H1 (cell line): ENCODE results near the gene ESCO1. TPM values are rescaled to one million over a fixed set of nuclear protein-coding genes. Genes with fewer than 3 reads are reported as not detected.

Experiments
- CTCF ChIA-PET: fragments of 300-600 bp; sonication (Branson Sonifier 250); formaldehyde crosslinking; loops from one replicate; lab custom pipeline; 2021; ENCODE audit not compliant: partially characterized antibody; lab: Charles Lee
- POLR2A ChIA-PET: fragments of 300-600 bp; sonication (Branson Sonifier 250); formaldehyde crosslinking; loops from one replicate; lab custom pipeline; 2021; ENCODE audit warnings: inconsistent platforms; ENCODE audit not compliant: partially characterized antibody; lab: Charles Lee
- DNase-seq, 2 experiments: peaks; one replicate each; pipeline versions ENCODE4 v3.0.0 to v3.0.0-alpha.2; 2010 to 2022; ENCODE audit warnings: low spot score in 2 of 2, low read depth in 1 of 2, mixed read lengths in 1 of 2
- FAIRE-seq: peaks from 2 replicates; lab custom pipeline; 2011; peaks lifted over from hg19 to GRCh38; lab: Jason Lieb, UNC
- H2AFZ ChIP-seq: 2 replicates; pipeline ENCODE4 v1.8.1; 2012; ENCODE audit warnings: low read length, inconsistent platforms
- H2AK5ac ChIP-seq: 2 replicates; pipeline ENCODE4 v1.6.1; 2013; ENCODE audit warnings: low read depth, low read length
- H2BK120ac ChIP-seq: replicated peaks from 2 replicates; pipeline ENCODE3; 2013; ENCODE audit warnings: low read depth, low read length, inconsistent platforms
- H2BK12ac ChIP-seq: 2 replicates; pipeline ENCODE4 v1.6.1; 2013; ENCODE audit warnings: low read depth, low read length
- H2BK15ac ChIP-seq: 2 replicates; pipeline ENCODE4 v1.6.1; 2013; ENCODE audit warnings: low read length
- H2BK20ac ChIP-seq: 2 replicates; pipeline ENCODE4 v1.6.1; 2013; ENCODE audit warnings: low read length
- H2BK5ac ChIP-seq: 2 replicates; pipeline ENCODE4 v1.6.1; 2013; ENCODE audit warnings: low read depth, low read length
- H3K14ac ChIP-seq: 2 replicates; pipeline ENCODE4 v1.6.1; 2013; ENCODE audit warnings: inconsistent platforms; ENCODE audit not compliant: insufficient read length
- H3K18ac ChIP-seq: 2 replicates; pipeline ENCODE4 v1.6.1; 2013; ENCODE audit warnings: low read length; ENCODE audit errors: extremely low read depth
- H3K23ac ChIP-seq: 2 replicates; pipeline ENCODE4 v1.6.1; 2013; ENCODE audit warnings: inconsistent platforms; ENCODE audit not compliant: insufficient read length
- H3K23me2 ChIP-seq: 2 replicates; pipeline ENCODE4 v1.6.1; 2013; ENCODE audit warnings: low read depth, low read length
- H3K27ac ChIP-seq: 2 replicates; pipeline ENCODE4 v1.6.1; 2011; ENCODE audit warnings: low read depth, low read length, inconsistent platforms
- H3K27me3 ChIP-seq, 4 experiments: replicated peaks in 1 of 4; 1 replicate in 1 of 4; 2 replicates in 3 of 4; pipeline versions ENCODE4 v1.6.1 to v1.8.1; 2011 to 2013; ENCODE audit warnings: low read length in 3 of 4, mild to moderate bottlenecking in 3 of 4, inconsistent platforms in 2 of 4, mixed read lengths in 2 of 4, moderate library complexity in 1 of 4; ENCODE audit not compliant: control insufficient read depth in 3 of 4, insufficient read depth in 3 of 4; ENCODE audit errors: extremely low read depth in 1 of 4
- H3K36me3 ChIP-seq, 4 experiments: 2 replicates each; pipeline versions ENCODE4 v1.6.1 to v1.8.1; 2011 to 2013; ENCODE audit warnings: mild to moderate bottlenecking in 4 of 4, low read length in 3 of 4, moderate library complexity in 2 of 4, control low read depth in 1 of 4, inconsistent platforms in 1 of 4; ENCODE audit not compliant: insufficient read depth in 4 of 4, control insufficient read depth in 2 of 4
- H3K4ac ChIP-seq: replicated peaks from 2 replicates; pipeline ENCODE3; 2013; ENCODE audit warnings: low read length, low read depth, mixed read lengths, inconsistent platforms; ENCODE audit not compliant: insufficient read length
- H3K4me1 ChIP-seq, 4 experiments: replicated peaks in 1 of 4; 1 replicate in 1 of 4; 2 replicates in 3 of 4; pipeline versions ENCODE4 v1.6.1 to v1.8.1; 2011 to 2013; ENCODE audit warnings: low read length in 3 of 4, inconsistent platforms in 2 of 4, mixed read lengths in 1 of 4; ENCODE audit not compliant: insufficient read depth in 4 of 4, control insufficient read depth in 3 of 4
- H3K4me2 ChIP-seq, 2 experiments: 2 replicates each; pipeline versions ENCODE4 v1.6.1 to v1.8.1; 2011 to 2013; ENCODE audit warnings: low read depth in 2 of 2, low read length in 2 of 2, control low read depth in 1 of 2, inconsistent platforms in 1 of 2, mild to moderate bottlenecking in 1 of 2; ENCODE audit not compliant: insufficient read depth in 1 of 2
- H3K4me3 ChIP-seq, 4 experiments: fragments of 200-600, 300-600 bp in 1 of 4; sonication (generic), shearing (Covaris generic), sonication (Bioruptor Twin) in 1 of 4; 2 replicates each; pipeline versions ENCODE4 v1.5.1 to v1.8.1; 2011 to 2016; ENCODE audit warnings: low read length in 4 of 4, low read depth in 3 of 4, control low read depth in 2 of 4, inconsistent platforms in 2 of 4, mild to moderate bottlenecking in 2 of 4, mixed read lengths in 1 of 4, moderate library complexity in 1 of 4; ENCODE audit not compliant: insufficient read depth in 2 of 4; ENCODE audit errors: extremely low read depth in 1 of 4
- H3K56ac ChIP-seq: replicated peaks from 2 replicates; pipeline ENCODE3; 2013; ENCODE audit warnings: low read depth, mild to moderate bottlenecking, mixed read lengths, low read length, inconsistent platforms; ENCODE audit not compliant: insufficient read length
- H3K79me1 ChIP-seq: 2 replicates; pipeline ENCODE4 v1.6.1; 2013; ENCODE audit warnings: low read depth, low read length, control low read depth
- H3K79me2 ChIP-seq, 2 experiments: 2 replicates each; pipeline versions ENCODE4 v1.6.1 to v1.8.1; 2012 to 2013; ENCODE audit warnings: low read length in 2 of 2, mild to moderate bottlenecking in 2 of 2, inconsistent platforms in 1 of 2; ENCODE audit not compliant: insufficient read depth in 2 of 2, control insufficient read depth in 1 of 2
- H3K9ac ChIP-seq, 4 experiments: replicated peaks in 1 of 4; 1 replicate in 1 of 4; 2 replicates in 3 of 4; pipeline versions ENCODE4 v1.6.1 to v1.8.1; 2011 to 2013; ENCODE audit warnings: low read depth in 3 of 4, low read length in 3 of 4, control low read depth in 2 of 4, mild to moderate bottlenecking in 2 of 4, moderate library complexity in 2 of 4, inconsistent platforms in 1 of 4; ENCODE audit errors: extremely low read depth in 1 of 4
- H3K9me3 ChIP-seq, 2 experiments: 2 replicates each; pipeline versions ENCODE4 v1.6.1 to v1.8.1; 2012 to 2013; ENCODE audit warnings: mild to moderate bottlenecking in 2 of 2, moderate library complexity in 2 of 2, control low read depth in 1 of 2, inconsistent platforms in 1 of 2, low read depth in 1 of 2, low read length in 1 of 2, mixed read lengths in 1 of 2; ENCODE audit not compliant: insufficient read depth in 2 of 2
- H4K20me1 ChIP-seq, 2 experiments: replicated peaks in 1 of 2; 2 replicates each; pipeline versions ENCODE3 to v1.8.1; 2011 to 2013; ENCODE audit warnings: inconsistent platforms in 2 of 2, low read length in 2 of 2, mild to moderate bottlenecking in 1 of 2; ENCODE audit not compliant: insufficient read depth in 2 of 2, control insufficient read depth in 1 of 2
- H4K5ac ChIP-seq: 2 replicates; pipeline ENCODE4 v1.6.1; 2013; ENCODE audit warnings: low read length, low read depth, mixed read lengths, inconsistent platforms; ENCODE audit not compliant: insufficient read length
- H4K8ac ChIP-seq: 2 replicates; pipeline ENCODE4 v1.8.0; 2013; ENCODE audit warnings: mild to moderate bottlenecking, moderate library complexity, low read length, inconsistent platforms; ENCODE audit not compliant: insufficient read depth; ENCODE audit errors: extremely low read depth
- H4K91ac ChIP-seq: replicated peaks from 2 replicates; pipeline ENCODE3; 2013; ENCODE audit warnings: low read length, mixed read lengths, inconsistent platforms; ENCODE audit not compliant: insufficient read length
- CBX8 ChIP-seq: fragments of 300-800, 300-1000 bp; sonication (generic); IDR thresholded peaks from 2 replicates; pipeline ENCODE4 v1.7.1; 2016; ENCODE audit warnings: low read depth, low read length, borderline replicate concordance
- CHD1 ChIP-seq: IDR thresholded peaks from 2 replicates; pipeline ENCODE4 v1.6.1; 2012; ENCODE audit warnings: low read depth, low read length, improper control_type of control experiment
- CTCF ChIP-seq, 3 experiments: IDR thresholded peaks; 1 replicate in 2 of 3; 2 replicates in 1 of 3; pipeline versions ENCODE4 v1.5.1 to v1.6.1; 2011; ENCODE audit warnings: low read length in 3 of 3, mild to moderate bottlenecking in 3 of 3, inconsistent platforms in 2 of 3, low read depth in 1 of 3, moderate library complexity in 1 of 3; ENCODE audit not compliant: insufficient read depth in 1 of 3; ENCODE audit errors: control extremely low read depth in 1 of 3
- GABPA ChIP-seq: IDR thresholded peaks from 2 replicates; pipeline ENCODE4 v1.6.1; 2011; ENCODE audit warnings: mild to moderate bottlenecking, low read length, moderate library complexity, borderline replicate concordance; ENCODE audit not compliant: insufficient read depth
- KDM4A ChIP-seq: IDR thresholded peaks from one replicate; pipeline ENCODE4 v1.7.1; 2012; ENCODE audit warnings: low read depth, mild to moderate bottlenecking, moderate library complexity, low read length, inconsistent platforms; ENCODE audit not compliant: severe bottlenecking
- TBP ChIP-seq: IDR thresholded peaks from 2 replicates; pipeline ENCODE4 v1.6.1; 2011; ENCODE audit warnings: low read depth, low read length, improper control_type of control experiment
- YY1 ChIP-seq: IDR thresholded peaks from 2 replicates; pipeline ENCODE4 v1.6.1; 2011; ENCODE audit warnings: low read depth, mild to moderate bottlenecking, low read length
- WGBS, 2 experiments: shearing (Covaris generic) in 1 of 2; methylation state at CpG; one replicate each; pipeline versions ENCODE4 v1.1.6 to v1.1.7; 2013 to 2015; ENCODE audit warnings: low lambda C conversion rate in 2 of 2, mixed read lengths in 2 of 2, inconsistent platforms in 1 of 2, low coverage in 1 of 2, missing lambda C conversion rate in 1 of 2; ENCODE audit not compliant: insufficient replicate concordance in 2 of 2, insufficient coverage in 1 of 2, insufficient read length in 1 of 2; ENCODE audit errors: extremely low coverage in 1 of 2, missing lambda C conversion rate in 1 of 2; 5-methylcytosine and 5-hydroxymethylcytosine counted together
- polyA plus RNA-seq, 7 experiments: library from polyadenylated mRNA; depleted of rRNA in 3 of 7; stranded (reverse) in 5 of 7; unstranded in 2 of 7; fragments of >200 nt in 5 of 7; fragments of 200-250 nt in 2 of 7; gene quantifications; 1 replicate in 5 of 7; 2 replicates in 1 of 7; 4 replicates in 1 of 7; pipeline versions ENCODE4 v1.2.1 to v1.2.3, GENCODE V29; 2011 to 2013; ENCODE audit warnings: missing spikeins in 2 of 7, mixed read lengths in 2 of 7
- total RNA-seq: library from RNA; stranded (reverse); fragmentation: NEBNext Ultra II Directional; extraction: Animal tissue kit (Norgen Biotek cat#: 25700); gene quantifications from 2 replicates; pipeline ENCODE4 v1.2.1, GENCODE V29; 2021

The ESCO1 gene
- total and polyA plus RNA-seq, 2 of the 8 experiments (the other 6 are each of a cell fraction or from before 2014, with no cell fraction given): 5.8 to 48.3 TPM

DNA sequence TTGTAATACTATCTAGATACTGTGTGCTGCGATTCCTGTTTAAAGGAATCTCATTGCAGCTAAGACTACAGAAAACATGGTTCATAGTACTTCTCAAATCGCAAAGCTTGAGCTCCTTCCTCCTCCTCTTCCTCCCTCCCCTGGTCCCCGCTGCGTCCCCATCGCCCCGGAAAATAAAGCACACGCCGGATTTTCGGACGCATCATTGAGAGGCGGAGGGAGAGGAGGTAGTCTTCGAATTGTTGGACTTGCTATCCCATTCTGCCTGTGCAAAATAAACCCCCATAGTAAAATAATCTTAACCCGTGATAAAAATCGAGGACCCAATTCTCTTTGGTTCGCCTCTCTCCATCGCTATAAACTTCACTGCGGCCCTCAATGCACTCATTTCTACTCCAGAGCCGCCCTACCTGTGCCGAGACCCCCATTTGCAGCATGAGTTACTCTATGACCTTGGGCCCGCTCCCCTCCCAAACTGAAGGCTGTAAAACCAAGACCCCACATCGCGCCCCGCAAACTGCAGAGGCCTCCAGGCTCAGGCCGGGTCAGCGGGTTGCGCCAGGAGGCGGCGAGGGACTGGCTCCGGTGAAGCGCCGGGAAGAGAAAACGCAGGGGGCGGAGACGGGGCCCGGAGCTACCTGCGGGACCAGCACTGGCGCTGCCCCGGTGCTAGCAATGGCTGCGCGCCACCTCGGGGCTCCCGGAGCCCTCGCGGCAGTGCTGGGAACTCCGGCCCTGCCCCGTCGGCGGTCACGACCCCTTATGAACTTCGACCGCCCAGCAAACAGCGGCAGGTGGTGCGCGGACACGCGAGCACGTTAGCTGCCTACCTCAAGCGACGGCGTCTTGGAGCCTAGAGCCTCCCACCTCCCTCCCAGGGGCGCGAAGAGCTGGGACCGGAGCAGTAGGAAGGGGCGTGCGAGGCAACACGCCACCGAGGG, 649 bp downstream of the ESCO1 start:
- Histone ChIP-seq H2BK120ac (peak overlapping the region; percentile 53), H3K27ac (peak overlapping the region; percentile 96), H3K79me2 (peaks cover 15 to 45% of the 10 kb centered on the region in 2 experiments), H2AK5ac (0 out of 2 replicates have a peak overlapping the region, but pooled peaks have one; percentile 28), H3K9ac (peak overlapping the region; percentile 82 to 95 (median 88)), H3K18ac (peak overlapping the region; percentile 94), H3K9me3 (no peaks in the 10 kb centered on the region; a peak in 1 of 4 replicates), H3K4me3 (peak overlapping the region; percentile 61 to 99 (median 89)), H3K23ac (no peak overlapping the region), H3K27me3 (0 out of 7 replicates have a peak, but pooled peaks cover 0 to under 1% (median 0%) of the 10 kb centered on the region in 4 experiments), H3K36me3 (peaks cover 0 to under 1% (median 0%) of the 10 kb centered on the region in 4 experiments; a peak in 2 of 8 replicates), H3K4me1 (peaks cover 0 to 7% (median 2%) of the 10 kb centered on the region in 4 experiments; a peak in 2 of 7 replicates), H4K91ac (peak overlapping the region; percentile 100), H3K79me1 (no peaks in the 10 kb centered on the region), H4K5ac (peak overlapping the region; percentile 84), H2BK15ac (0 out of 2 replicates have a peak overlapping the region, but pooled peaks have one; percentile 88), H2AFZ (peak overlapping the region; percentile 37; the same call in 1 of the 2 replicates), H4K8ac (peak overlapping the region; percentile 95), H3K14ac (no peak overlapping the region), H3K56ac (peak overlapping the region; percentile 98), H3K23me2 (peaks cover 10% of the 10 kb centered on the region), H3K4me2 (peak overlapping the region; percentile 73 to 79), H2BK20ac (no peak overlapping the region; the same call in 1 of the 2 replicates), H2BK12ac (peak overlapping the region; percentile 84; the same call in 1 of the 2 replicates), H2BK5ac (peak overlapping the region; percentile 96), H3K4ac (peak overlapping the region; percentile 83), H4K20me1 (no peaks in the 10 kb centered on the region)
- FAIRE-seq (no peak), DNase-seq (peak in 1 of 2 experiments; percentile 83)
- ChIA-PET POLR2A (interaction anchor here (0.8 to 5.8 kb wide), 15 partner anchors 10 to 141 kb away, joined by 3 to 77 read pairs (median 4); partner anchors contain the start of genes ABHD3, MIB1 and SNRPD1), CTCF (interaction anchor here (0.8 to 3.0 kb wide), 15 partner anchors 10 to 150 kb away, joined by 3 to 52 read pairs (median 4); partner anchors contain the start of gene SNRPD1)
- WGBS, 2 experiments: 3% methylated on average over 59 of the region's 67 CpGs; no CpG with 5 or more reads in 1 of the 2 experiments
- TF ChIP-seq YY1 (peak; percentile 94), GABPA (no peak), TBP (no peak), CHD1 (no peak), KDM4A (peak; percentile 80), CTCF (IDR thresholded peaks at IDR 0.05; ENCODE audit: control extremely low read depth in 1 of 3, insufficient read depth in 1 of 3, low read depth in 1 of 3, low read length in 3 of 3) (peak in 1 of 3 experiments; percentile 15; a peak in 1 of 4 replicates), CBX8 (no peak)
